Stimulated activated CD8-positive, alpha-beta memory T cell treated with anti-CD3 and anti-CD28 coated beads, Interleukin-4, amount 100 ng/mL, for 1 hour (primary cell): Measurements from ENCODE around the gene TMEM245.
"Not testable (repeated sequence)": the region's sequence is repeated elsewhere in the genome, so short reads cannot be mapped to it uniquely, and the experiment has no call there.

ENCODE experiments used
- DNase-seq, 2 donors: peaks; one replicate each; pipeline ENCODE4 v3.0.0-alpha.2; 2020; ENCODE audit warnings: low read depth in 2 of 2, low spot score in 1 of 2

TMEM245 gene

DNA sequence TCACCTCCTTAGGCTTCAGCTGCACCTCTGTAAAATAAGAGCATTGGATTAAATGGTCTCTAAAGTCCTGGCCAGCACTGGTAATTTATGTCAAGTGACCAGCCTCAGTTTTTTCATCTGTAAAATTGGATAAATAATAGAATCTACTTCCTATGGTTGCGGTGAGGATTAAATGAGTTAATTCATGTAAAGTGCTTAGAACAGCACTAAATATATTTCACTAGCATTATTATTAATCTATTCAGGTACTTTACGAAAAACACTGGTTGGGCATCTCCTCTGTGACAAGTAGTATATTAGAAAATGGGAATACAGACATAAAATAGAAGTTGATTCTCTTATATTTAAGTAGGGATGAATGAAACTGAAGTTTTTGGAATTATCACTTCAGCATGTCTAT, 13.8 kb upstream of the TMEM245 start:
- no peak for DNase-seq

- DNase-seq = no peak
These were observed 12.8 kb upstream of the TMEM245 start for GRCh38 chr9:109132567-109133021.

GRCh38 chr9:109129470-109130197, 9.9 kb upstream of the TMEM245 start:
- DNase-seq = no peak

DNA sequence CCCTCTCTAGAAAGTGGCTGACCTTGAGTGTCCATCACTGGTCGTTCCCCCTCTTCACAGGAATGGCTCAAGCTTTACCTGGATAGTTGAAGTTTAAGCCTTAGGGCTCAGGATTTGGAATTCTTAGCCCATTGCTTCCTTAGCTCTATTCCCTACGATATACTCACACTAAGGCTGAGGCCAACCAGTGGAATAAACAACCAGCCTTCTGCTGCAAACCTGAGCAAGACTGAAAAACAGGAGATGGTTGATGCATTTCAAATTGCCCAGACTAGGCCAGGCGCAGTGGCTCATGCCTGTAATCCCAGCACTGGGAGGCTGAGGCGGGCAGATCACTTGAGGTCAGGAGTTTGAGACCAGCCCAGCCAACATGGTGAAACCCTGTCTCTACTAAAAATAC, 6.9 kb upstream of the TMEM245 start:
- not testable (repeated sequence) for DNase-seq

DNA sequence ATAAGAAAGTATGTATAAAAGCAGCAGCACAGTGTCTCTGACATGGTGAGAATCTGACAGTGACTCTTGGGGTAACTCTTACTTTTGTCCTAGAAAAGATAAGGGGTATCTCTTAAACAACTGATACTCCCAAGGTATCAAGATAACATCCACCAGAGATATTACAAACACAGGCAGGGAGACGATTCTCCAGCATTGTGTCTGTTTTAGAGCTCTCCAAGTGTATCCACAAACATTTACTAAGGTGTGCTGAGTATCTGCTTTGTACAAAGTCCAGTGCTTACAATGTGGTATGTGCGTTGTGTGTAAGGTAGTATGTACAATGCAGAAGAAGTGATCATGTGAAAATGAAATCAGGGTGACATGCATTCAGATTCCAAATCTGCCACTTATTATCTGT, 4.4 kb upstream of the TMEM245 start:
- DNase-seq = no peak

- DNase-seq = no peak
These were observed 3.2 kb upstream of the TMEM245 start for GRCh38 chr9:109122726-109123621.

DNA sequence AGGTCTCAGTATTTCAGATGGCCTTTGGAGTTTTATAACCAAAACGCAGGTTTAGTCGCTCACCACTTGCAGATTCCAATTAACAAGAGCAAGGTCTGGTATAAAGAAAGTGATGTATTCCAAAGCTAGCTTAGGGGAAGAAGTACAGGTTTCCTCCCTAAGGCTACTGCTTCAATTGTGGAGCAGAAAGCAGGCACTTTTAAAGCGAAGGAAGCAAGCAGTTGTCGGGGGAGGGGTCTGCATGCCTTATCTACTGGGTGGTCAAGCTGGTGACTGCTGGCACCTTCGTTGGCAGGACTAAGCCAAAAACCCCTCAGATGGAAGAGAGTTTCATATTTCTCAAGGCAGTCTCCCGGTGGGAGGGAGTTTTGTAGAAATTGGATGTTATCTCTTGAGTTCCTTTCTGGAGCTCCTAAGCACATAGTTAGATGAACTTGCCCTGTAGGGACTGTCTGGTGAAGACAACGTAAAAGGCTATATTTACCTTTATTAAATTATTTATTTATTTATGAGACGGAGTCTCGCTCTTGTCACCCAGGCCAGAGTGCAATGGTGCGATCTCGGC, 1.6 kb upstream of the TMEM245 start:
- no peak for DNase-seq

- DNase-seq = no peak
These were observed 550 bp upstream of the TMEM245 start for GRCh38 chr9:109120204-109120789.

- no peak for DNase-seq
These were observed 824 bp downstream of the TMEM245 start for GRCh38 chr9:109118808-109119438.

GRCh38 chr9:109117856-109118807, 1.6 kb downstream of the TMEM245 start:
- no peak for DNase-seq

GRCh38 chr9:109115931-109116526, 3.7 kb downstream of the TMEM245 start:
- no peak for DNase-seq

GRCh38 chr9:109114670-109115069, 5.1 kb downstream of the TMEM245 start:
- no peak for DNase-seq

GRCh38 chr9:109113892-109114609, 5.7 kb downstream of the TMEM245 start:
- no peak for DNase-seq

DNA sequence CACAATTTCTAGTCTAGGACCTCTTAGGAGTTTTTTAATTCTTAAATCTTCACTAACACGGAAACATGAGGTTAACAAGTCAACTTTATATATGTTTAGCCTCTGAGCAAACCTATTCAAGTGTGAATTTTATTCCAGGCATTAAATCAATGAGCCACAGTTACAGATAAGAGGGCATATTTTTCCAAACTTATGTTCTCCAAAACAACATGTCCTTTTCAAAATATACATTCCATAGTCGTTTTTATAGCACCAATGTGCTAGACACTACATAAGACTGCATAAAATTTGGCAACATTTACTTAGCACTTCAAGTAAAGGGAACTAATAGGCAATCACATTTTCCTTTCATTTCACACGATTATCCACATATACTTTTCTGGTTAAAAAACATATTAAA, 6.5 kb downstream of the TMEM245 start:
- DNase-seq = no peak

- no peak for DNase-seq
These were observed 9.3 kb downstream of the TMEM245 start for GRCh38 chr9:109110329-109111021.

DNA sequence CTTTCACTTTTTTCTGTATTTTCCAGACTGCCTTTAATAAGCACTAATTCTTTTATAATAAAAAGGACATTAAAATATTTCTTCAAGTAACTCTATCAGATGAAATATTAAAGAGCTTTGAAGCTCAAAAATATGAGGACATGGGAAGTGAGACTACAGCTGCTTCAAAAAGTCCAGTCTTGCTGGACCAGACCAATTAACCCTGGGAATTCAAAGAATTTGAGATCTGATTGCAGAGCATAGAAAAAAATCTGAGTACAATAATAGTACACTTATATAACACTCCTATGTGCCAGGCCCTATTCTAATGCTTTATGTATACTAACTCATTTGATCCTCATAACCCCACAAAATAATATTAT, 9.8 kb downstream of the TMEM245 start:
- no peak for DNase-seq

GRCh38 chr9:109108318-109108717, 11.4 kb downstream of the TMEM245 start:
- DNase-seq = no peak
